SIG-M5 treated with dmso at 0.1 percent for 504 hours (cell line): ENCODE results near the gene ZGRF1.
"Not testable (repeated sequence)": the region's sequence is repeated elsewhere in the genome, so short reads cannot be mapped to it uniquely, and the experiment has no call there.

ENCODE experiments used
- DNase-seq: peaks from one replicate; lab custom pipeline; 2025; ENCODE audit not compliant: unreplicated experiment; lab: John Stamatoyannopoulos, UW

ZGRF1 gene

DNA sequence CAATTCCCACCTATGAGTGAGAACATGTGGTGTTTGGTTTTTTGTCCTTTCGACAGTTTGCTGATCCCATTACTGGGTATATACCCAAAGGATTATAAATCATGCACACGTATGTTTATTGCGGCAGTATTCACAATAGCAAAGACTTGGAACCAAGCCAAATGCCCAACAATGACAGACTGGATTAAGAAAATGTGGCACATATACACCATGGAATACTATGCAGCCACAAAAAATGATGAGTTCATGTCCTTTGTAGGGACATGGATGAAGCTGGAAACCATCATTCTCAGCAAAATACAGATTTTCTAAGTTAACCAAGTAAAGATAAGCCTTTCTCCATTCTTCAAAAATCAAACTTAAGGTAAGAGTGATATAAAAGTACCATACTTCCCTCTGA lies 82.4 kb downstream of the ZGRF1 start:
- not testable (repeated sequence) for DNase-seq

DNA sequence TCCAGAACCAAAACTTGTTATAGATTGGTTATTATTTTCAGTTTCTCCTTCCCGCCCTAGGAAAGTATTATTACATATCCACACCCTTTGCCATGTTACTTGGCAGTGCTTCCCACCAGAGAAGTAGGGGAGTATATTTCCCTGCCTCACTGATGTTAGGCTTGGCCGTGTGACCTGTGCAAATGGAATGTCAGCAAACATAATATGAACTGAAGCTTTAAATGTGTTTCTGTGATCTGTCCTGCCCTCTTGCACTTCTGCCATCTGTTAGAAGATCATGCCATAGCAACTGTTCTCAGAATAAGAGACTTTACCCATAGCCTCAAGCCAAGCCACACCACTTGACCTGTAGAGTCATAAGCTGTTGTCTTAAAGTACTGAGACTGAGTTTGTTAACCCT lies 84.0 kb downstream of the ZGRF1 start:
- DNase-seq = no peak

DNA sequence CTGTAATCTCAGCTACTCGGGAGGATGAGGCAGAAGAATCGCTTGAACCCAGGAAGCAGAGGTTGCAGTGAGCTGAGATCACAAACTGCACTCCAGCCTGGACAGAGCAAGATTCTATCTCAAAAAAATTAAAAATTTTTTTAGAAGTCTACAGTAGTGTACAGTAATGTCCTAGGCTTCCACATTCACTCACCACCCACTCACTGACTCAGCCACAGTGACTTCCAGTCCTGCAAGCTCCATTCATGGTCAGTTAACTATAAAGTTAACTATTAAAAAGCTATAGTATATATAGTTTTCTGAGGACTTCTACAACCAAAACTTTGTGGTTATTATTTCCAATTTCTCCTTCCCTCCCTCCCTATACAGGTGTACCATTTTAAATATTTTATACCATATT lies 86.0 kb downstream of the ZGRF1 start:
- DNase-seq = no peak

DNA sequence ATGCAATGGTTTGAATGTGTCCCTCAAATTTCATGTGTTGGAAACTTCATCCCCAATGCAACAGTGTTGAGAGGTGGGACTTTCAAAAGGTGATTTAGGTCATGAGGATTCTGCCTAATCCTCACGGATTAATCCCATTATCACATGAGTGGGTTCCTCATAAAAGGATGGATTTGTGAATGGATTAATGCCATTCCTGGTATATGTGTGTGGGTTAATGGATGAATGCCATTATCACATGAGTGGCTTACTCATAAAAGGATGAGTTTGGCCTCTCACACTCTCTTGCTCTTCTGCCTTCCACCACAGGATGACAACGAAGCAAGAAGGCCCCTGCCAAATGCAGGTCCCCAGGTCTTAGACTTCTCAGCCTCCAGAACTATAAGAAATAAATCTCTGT lies 90.2 kb downstream of the ZGRF1 start:
- no peak for DNase-seq

DNA sequence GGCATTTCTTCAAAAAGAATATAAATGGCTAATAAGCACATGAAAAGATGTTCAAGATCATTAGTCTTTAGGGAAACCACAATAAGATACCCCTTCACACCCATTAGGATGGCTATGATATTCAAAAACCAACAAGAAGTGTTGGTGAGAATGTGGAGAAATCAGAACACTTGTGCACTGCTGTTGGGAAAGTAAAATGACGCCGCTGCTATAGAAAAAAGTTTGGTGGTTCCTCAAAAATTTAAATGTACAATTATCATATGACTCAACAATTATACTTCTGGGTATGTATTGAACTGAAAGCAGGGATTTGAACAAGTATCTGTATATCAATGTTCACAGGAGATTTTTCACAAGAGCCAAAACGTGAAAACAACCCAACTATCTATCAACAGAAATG lies 91.4 kb downstream of the ZGRF1 start:
- no peak for DNase-seq

DNA sequence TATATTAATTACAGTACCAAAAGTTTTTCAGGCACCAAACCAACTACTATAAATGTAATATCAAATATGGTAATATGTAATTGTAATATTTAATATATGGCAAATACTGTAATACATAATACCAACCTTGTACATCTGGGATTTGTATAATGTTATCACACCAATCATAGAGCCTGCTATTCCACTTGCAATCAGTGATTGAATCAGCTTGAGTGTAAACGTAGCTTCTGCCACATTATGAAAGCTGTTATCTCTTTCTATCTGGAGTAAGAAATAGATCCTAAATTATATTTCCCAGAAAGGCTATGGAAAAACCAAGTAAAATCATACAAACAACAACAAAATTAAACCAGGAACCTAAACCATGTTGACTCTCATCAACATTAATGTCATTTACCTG lies 96.0 kb downstream of the ZGRF1 start:
- no peak for DNase-seq

DNA sequence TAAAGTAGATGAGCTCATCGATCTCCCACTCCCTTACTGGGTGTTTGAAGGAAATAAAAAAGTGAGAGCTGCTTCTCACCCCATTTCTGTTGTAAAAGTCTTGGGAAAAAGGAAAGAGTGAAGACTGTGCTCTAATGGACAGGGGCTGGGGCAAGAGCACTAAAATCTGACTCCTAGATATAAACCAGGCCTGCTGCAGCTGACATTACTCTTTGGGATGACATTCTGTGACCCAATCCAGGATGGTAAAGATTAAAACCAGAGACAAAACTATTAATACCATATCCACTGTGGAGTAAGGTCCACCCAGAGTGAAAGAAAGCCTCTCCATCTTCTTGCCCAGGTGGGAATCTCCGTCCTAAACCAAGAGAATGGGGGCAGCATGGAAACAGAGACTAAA lies 100.6 kb downstream of the ZGRF1 start:
- DNase-seq = no peak

DNA sequence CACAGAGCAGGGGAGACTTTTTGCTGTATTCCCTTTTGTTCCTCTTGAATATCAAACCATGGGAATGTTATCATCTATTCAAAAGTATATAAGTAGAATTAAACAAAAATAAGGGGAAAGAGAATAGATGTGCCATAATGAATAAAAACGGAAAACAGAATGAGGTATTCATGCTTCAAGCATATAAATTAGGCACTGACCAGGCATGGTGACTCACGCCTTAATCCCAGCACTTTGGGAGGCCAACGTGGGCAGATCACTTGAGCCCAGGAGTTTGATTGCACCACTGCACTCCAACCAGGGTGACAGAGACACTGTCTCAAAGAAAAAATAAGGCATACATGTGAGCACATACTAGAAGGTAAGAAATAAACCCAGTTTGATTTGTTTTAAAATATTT lies 104.4 kb downstream of the ZGRF1 start:
- no peak for DNase-seq

DNA sequence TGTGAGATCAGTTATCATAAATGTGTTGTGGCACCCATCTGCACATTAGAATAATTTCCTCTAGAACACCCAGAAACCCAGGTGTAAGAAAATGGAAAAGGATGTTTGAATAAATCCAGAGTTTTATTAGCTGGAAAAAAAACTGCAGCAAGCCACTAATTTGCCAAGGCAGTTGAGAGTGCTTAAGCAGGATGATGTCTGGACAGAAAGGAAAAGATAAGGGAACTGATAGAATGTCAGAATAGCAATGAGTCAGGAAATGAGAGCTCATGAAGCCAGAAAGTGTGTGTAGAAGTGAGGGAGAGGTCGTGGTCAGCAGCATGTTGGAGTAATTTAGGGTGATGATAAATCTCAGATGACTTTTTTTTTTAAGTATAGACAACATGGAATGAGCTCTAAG lies 105.6 kb downstream of the ZGRF1 start:
- DNase-seq = no peak

DNA sequence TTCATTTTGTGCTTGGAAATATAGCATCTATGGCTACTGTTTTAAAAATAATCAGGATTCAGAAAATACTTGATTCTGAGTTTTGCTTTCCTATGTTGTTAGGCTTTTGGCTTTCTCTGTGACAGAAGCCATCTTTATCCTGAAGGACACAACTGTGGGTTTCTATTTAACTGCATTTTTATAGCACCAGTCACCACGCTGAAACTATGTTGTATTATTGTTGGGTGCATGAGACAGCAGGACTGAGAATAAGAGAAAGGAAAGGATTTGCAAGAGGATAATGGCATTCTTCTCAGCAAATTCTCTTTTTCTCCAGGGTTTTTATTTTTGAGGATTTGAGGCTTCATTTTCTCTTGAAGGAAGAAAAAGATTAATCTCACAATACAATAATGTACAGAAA lies 110.6 kb downstream of the ZGRF1 start:
- DNase-seq = no peak

DNA sequence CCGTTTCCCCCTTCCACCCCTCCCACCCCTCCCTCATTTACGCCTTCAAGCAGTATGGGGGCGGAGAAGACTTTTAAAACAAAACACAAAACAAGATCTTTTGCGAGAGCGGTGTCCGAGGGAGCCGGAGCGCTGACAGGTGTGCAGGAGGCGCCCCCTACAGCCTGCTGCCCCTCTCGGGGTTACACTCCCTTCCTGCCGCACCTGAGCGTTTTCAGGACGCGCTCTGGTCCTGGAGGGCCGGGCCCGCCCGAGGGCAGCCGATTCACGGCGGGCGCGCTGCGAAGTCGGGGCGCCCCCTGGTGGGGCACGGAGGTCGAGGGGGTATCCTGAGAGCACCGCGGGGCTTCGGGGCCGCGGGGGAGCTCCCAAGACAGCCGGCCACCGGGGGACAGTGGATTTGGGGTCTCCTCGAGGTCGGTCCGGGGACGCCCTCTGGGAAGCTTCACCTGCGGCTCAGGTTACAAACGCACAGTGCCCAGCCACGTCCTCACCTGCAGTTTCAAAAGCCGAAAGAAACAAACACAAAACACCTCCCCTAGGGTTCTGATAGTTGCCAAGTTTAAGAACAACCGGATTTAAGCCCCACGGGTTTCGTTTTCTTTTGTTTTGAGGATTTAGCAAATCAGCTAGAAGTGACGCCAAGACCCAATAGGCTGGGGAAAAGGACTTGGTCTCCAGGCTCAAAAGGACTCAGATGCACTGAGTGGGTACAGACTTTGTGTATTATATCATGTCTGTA lies 112.8 kb downstream of the ZGRF1 start:
- DNase-seq = peak; percentile 31

DNA sequence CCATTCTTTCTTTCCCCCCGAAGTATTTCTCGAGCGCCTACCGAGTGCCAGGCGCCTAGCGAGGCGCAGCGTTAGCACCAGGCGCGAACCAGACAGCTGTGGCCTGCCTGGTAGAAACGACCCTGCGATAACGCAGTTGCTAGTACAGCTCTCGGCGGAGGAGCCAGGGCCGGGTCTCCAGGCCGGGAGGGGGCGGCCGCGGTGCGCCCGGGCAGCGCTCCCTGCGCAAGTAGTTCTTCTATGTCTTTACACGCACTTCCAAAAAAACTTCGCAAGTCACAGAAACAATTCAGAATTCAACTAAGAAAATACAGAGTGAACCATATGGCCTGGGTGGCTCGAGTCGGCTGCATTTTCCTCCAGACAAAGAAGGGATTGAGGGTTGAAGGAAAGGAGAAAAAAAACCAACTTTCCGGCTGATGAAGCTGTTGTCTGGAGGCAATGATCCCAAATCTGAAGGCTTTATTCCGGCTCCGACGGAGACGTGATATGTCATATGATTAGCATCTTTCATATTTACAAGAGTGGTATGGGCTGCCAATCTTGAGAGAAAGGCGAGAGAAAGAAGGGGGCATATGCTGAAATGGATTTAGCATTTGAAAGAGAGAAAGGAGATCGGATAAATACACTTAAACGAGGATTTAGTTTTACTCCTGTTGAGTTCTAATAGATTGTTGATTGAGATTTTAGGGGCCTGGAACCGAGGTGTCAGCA lies 113.5 kb downstream of the ZGRF1 start:
- peak; percentile 49 for DNase-seq

DNA sequence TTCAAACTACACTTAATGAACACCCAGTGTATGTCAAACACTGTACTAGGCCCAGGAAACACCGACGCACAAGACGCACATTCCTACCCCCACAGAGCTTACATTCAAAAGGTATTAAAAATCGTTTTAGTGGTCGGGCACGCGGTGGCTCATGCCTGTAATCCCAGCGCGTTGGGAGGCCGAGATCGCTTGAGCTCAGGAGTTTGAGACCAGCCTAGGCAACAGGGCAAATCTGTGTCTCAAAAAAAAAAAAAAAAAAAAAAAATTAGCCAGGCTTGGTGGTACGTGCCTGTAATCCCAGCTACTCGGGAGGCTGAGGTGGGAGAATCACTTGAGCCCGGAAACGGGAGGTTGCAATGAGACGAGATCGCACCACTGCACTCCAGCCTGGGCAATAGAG lies 114.3 kb downstream of the ZGRF1 start:
- DNase-seq = not testable (repeated sequence)

DNA sequence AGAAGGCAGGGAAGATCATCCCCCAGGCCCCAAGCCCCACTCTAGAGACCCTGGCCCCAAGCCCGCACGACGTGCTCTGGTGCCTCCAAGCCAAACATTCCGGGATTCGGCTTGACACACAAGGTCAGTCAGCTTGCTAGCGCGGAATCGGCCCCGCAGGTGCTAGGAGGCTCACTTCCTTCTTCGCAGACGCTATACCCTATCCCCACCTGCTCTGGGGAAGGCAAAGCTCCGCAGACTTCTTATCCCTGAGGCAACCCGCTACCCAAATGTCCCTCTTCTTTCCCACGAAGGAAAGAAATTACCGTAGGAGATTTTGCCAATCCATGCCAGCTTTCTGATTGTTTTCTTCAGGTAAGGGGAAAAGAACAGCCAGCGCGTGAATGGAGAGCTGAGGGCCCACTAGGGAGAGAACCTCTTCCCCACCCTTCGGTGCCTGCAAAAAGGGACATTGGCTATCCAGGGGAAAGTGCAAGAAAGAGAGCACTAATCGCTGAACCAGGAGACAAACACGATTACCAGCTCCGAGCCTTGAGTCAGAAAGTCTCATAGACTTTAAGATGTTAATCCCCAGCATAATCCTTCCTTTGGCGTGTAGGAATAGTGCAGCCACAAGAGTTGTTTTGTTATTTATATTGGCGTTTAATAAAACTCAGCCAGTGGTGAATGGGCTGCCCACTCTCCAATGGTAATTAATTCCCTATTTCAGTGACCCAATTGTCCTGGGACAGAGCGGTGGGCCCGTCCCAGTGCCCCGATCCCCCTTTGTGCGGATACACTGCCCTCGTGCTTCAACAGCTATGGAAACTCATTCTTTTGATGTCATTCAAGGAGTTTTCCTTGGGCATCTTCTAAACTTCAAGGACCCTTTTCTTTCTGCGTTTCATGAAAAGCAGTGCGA lies 115.3 kb downstream of the ZGRF1 start:
- no peak for DNase-seq

DNA sequence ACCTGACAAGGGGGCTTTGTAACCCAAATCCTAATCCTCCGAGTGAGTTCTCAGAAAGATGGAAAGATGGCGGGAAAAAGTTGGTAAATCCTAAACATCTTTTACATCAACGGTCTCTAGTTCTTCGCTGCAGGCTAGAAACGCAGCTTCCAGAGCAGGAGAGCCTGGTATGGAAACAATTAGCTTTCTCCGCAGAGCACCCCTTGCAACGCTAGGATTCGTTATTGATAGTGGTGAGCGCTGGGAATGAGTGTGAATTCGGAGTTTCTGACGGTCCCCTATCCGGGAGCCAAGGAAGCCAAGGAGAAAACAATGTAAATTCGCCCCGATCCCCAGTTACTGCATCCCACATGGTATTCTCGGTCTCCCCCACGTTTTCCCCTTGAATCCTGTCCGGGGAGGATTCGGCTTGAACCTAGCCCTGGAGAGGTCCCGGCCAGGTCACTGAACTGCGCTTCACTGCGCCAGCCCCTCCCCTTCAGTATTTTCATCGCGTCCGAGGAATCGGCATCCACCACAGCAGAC lies 116.0 kb downstream of the ZGRF1 start:
- DNase-seq = no peak

DNA sequence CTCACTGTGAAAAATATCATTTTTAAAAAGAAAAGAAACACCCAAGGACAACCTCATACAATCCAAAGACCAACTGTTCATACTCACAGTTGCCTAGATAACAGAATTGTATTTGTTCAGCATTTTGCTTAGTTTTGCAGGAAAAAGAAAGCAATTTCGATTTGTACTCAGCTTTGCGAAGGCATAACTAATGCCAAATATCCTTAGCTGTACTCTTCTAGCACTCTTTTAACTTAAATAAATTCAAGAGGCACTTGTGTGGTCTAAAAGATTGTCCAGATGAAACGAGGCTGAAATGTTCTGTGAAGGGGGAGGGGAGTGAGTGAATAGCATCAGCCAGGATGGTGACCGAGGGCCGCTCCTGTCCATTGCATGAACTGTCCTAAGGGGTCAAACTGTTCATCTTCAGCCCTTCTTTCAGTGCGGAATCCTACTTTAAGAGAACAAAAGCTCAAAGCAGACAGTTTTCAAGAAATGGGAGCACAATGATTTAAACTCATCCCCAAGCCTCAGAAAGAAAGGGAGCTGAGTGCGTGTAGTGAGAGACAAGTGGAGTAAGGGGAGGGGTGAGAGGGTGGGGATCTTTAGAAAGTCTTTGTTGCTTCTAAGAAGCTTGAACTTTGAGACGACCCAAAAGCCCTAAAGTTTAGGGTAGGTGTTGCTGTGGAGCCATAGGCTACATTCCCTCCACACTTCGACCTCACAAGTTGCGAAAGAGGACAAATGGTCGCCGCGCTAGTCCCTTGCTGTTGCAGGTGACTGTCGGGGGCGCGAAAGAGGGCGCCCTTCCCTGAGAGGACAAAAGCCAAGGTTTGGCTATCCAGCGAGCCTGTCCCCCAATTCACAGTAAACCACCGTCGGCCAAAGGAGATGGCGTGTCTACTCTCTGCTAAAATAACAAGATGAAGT lies 116.8 kb downstream of the ZGRF1 start:
- DNase-seq = no peak

DNA sequence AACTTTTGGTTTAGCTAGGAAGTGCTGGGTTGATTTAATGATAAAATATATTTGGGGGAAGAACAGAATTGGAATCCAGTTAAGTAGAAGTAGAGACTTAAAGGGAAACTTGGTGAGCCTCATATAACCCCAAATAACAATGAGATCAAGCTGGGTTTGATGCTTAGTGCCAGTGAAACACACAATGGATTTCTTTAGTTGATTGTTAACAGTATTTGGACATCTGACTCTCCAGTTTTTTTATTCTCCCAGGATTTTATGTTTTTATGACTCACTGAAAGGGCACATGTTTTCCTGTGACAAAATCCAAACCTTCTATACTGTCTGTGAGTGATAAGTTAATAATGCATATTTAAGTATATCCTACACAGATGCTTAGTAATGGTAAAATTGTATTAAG lies 118.0 kb downstream of the ZGRF1 start:
- no peak for DNase-seq

DNA sequence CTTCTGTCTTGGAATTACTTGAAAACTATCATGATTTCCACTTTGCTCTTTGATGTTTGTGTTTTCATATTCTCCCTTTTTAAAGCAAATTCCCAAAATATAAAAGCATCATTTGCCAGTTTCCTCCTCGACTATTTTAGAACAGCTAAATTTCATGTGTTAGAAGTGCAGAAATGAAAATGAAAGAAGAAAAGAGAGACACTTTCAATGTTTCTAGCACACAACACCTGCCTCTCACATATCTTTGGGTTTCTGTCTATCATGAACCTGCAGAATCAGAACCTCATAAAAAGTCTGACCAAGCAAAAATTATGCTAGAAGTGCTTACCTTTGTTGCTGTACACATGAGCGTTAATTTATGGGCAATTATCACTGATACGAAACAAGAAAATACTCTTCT lies 118.8 kb downstream of the ZGRF1 start:
- no peak for DNase-seq

DNA sequence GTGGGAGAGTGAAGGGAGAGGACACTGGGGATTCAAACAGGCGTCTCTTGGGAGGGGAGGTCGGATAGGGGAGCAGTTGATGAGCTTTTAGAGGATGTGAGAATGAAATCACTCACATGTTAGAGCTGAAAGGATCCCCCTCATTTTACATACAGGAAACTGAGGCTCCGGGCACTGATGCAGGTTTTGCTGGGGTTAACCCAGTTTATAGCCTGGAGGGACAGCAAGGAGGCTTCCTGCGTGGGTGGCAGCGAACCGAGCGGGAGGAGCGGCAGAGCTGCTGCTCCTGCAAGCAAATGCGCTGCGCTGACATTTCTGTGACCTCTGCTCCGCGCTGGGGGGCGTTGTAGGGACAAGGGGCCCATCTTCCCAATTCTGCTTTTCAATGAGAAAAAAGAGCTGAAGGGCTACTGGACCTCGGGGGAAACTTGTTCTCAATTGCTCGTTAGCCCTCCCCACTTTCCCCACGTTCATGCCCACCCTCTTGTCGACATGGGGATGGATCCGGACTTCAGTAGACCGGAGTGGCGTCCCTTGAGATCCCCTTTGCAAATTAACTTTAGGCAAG lies 119.6 kb downstream of the ZGRF1 start:
- no peak for DNase-seq

DNA sequence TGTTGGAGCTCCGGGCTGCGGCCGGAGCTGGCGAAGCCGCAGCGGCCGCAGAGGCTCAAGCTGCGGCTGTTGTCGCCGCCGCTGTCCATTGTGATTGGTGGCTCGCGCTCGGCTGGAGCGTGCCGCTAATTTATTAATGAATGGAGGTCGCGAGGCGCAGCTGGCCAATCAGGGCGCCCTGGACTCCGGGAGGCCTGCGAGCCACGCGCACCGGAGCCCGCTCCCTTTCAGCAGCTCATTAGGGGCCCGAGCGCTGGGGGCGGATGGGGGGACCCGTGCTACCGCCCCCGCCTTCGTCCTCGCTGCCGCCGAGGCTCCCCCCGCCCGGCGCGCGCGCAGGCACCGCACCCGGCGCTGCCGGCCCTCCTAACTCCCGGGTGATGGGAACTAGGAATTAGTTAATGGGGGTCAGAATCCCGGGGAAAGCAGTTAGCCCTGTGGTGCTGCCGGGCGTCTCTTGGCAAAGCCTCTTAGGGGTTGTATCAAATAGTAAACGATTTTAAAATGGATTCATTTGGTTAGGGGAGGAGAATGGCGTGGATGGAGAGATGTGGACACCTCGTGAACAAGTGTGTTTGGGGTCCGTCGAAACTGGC lies 120.1 kb downstream of the ZGRF1 start:
- DNase-seq = no peak
